H1 (cell line): Measurements from ENCODE around the gene RCE1. TPM values are rescaled to one million over a fixed set of nuclear protein-coding genes. Genes with fewer than 3 reads are reported as not detected.

Source experiments
- CTCF ChIA-PET: fragments of 300-600 bp; sonication (Branson Sonifier 250); formaldehyde crosslinking; loops from one replicate; lab custom pipeline; 2021; ENCODE audit not compliant: partially characterized antibody; lab: Charles Lee
- POLR2A ChIA-PET: fragments of 300-600 bp; sonication (Branson Sonifier 250); formaldehyde crosslinking; loops from one replicate; lab custom pipeline; 2021; ENCODE audit warnings: inconsistent platforms; ENCODE audit not compliant: partially characterized antibody; lab: Charles Lee
- DNase-seq, 2 experiments: peaks; one replicate each; pipeline versions ENCODE4 v3.0.0 to v3.0.0-alpha.2; 2010 to 2022; ENCODE audit warnings: low spot score in 2 of 2, low read depth in 1 of 2, mixed read lengths in 1 of 2
- FAIRE-seq: peaks from 2 replicates; lab custom pipeline; 2011; peaks lifted over from hg19 to GRCh38; lab: Jason Lieb, UNC
- H2AFZ ChIP-seq: 2 replicates; pipeline ENCODE4 v1.8.1; 2012; ENCODE audit warnings: low read length, inconsistent platforms
- H2AK5ac ChIP-seq: 2 replicates; pipeline ENCODE4 v1.6.1; 2013; ENCODE audit warnings: low read depth, low read length
- H2BK120ac ChIP-seq: replicated peaks from 2 replicates; pipeline ENCODE3; 2013; ENCODE audit warnings: low read depth, low read length, inconsistent platforms
- H2BK12ac ChIP-seq: 2 replicates; pipeline ENCODE4 v1.6.1; 2013; ENCODE audit warnings: low read depth, low read length
- H2BK15ac ChIP-seq: 2 replicates; pipeline ENCODE4 v1.6.1; 2013; ENCODE audit warnings: low read length
- H2BK20ac ChIP-seq: 2 replicates; pipeline ENCODE4 v1.6.1; 2013; ENCODE audit warnings: low read length
- H2BK5ac ChIP-seq: 2 replicates; pipeline ENCODE4 v1.6.1; 2013; ENCODE audit warnings: low read depth, low read length
- H3K14ac ChIP-seq: 2 replicates; pipeline ENCODE4 v1.6.1; 2013; ENCODE audit warnings: inconsistent platforms; ENCODE audit not compliant: insufficient read length
- H3K18ac ChIP-seq: 2 replicates; pipeline ENCODE4 v1.6.1; 2013; ENCODE audit warnings: low read length; ENCODE audit errors: extremely low read depth
- H3K23ac ChIP-seq: 2 replicates; pipeline ENCODE4 v1.6.1; 2013; ENCODE audit warnings: inconsistent platforms; ENCODE audit not compliant: insufficient read length
- H3K23me2 ChIP-seq: 2 replicates; pipeline ENCODE4 v1.6.1; 2013; ENCODE audit warnings: low read depth, low read length
- H3K27ac ChIP-seq: 2 replicates; pipeline ENCODE4 v1.6.1; 2011; ENCODE audit warnings: low read depth, low read length, inconsistent platforms
- H3K27me3 ChIP-seq, 4 experiments: replicated peaks in 1 of 4; 1 replicate in 1 of 4; 2 replicates in 3 of 4; pipeline versions ENCODE4 v1.6.1 to v1.8.1; 2011 to 2013; ENCODE audit warnings: low read length in 3 of 4, mild to moderate bottlenecking in 3 of 4, inconsistent platforms in 2 of 4, mixed read lengths in 2 of 4, moderate library complexity in 1 of 4; ENCODE audit not compliant: control insufficient read depth in 3 of 4, insufficient read depth in 3 of 4; ENCODE audit errors: extremely low read depth in 1 of 4
- H3K36me3 ChIP-seq, 4 experiments: 2 replicates each; pipeline versions ENCODE4 v1.6.1 to v1.8.1; 2011 to 2013; ENCODE audit warnings: mild to moderate bottlenecking in 4 of 4, low read length in 3 of 4, moderate library complexity in 2 of 4, control low read depth in 1 of 4, inconsistent platforms in 1 of 4; ENCODE audit not compliant: insufficient read depth in 4 of 4, control insufficient read depth in 2 of 4
- H3K4ac ChIP-seq: replicated peaks from 2 replicates; pipeline ENCODE3; 2013; ENCODE audit warnings: low read length, low read depth, mixed read lengths, inconsistent platforms; ENCODE audit not compliant: insufficient read length
- H3K4me1 ChIP-seq, 4 experiments: replicated peaks in 1 of 4; 1 replicate in 1 of 4; 2 replicates in 3 of 4; pipeline versions ENCODE4 v1.6.1 to v1.8.1; 2011 to 2013; ENCODE audit warnings: low read length in 3 of 4, inconsistent platforms in 2 of 4, mixed read lengths in 1 of 4; ENCODE audit not compliant: insufficient read depth in 4 of 4, control insufficient read depth in 3 of 4
- H3K4me2 ChIP-seq, 2 experiments: 2 replicates each; pipeline versions ENCODE4 v1.6.1 to v1.8.1; 2011 to 2013; ENCODE audit warnings: low read depth in 2 of 2, low read length in 2 of 2, control low read depth in 1 of 2, inconsistent platforms in 1 of 2, mild to moderate bottlenecking in 1 of 2; ENCODE audit not compliant: insufficient read depth in 1 of 2
- H3K4me3 ChIP-seq, 4 experiments: fragments of 200-600, 300-600 bp in 1 of 4; sonication (generic), shearing (Covaris generic), sonication (Bioruptor Twin) in 1 of 4; 2 replicates each; pipeline versions ENCODE4 v1.5.1 to v1.8.1; 2011 to 2016; ENCODE audit warnings: low read length in 4 of 4, low read depth in 3 of 4, control low read depth in 2 of 4, inconsistent platforms in 2 of 4, mild to moderate bottlenecking in 2 of 4, mixed read lengths in 1 of 4, moderate library complexity in 1 of 4; ENCODE audit not compliant: insufficient read depth in 2 of 4; ENCODE audit errors: extremely low read depth in 1 of 4
- H3K56ac ChIP-seq: replicated peaks from 2 replicates; pipeline ENCODE3; 2013; ENCODE audit warnings: low read depth, mild to moderate bottlenecking, mixed read lengths, low read length, inconsistent platforms; ENCODE audit not compliant: insufficient read length
- H3K79me1 ChIP-seq: 2 replicates; pipeline ENCODE4 v1.6.1; 2013; ENCODE audit warnings: low read depth, low read length, control low read depth
- H3K79me2 ChIP-seq, 2 experiments: 2 replicates each; pipeline versions ENCODE4 v1.6.1 to v1.8.1; 2012 to 2013; ENCODE audit warnings: low read length in 2 of 2, mild to moderate bottlenecking in 2 of 2, inconsistent platforms in 1 of 2; ENCODE audit not compliant: insufficient read depth in 2 of 2, control insufficient read depth in 1 of 2
- H3K9ac ChIP-seq, 4 experiments: replicated peaks in 1 of 4; 1 replicate in 1 of 4; 2 replicates in 3 of 4; pipeline versions ENCODE4 v1.6.1 to v1.8.1; 2011 to 2013; ENCODE audit warnings: low read depth in 3 of 4, low read length in 3 of 4, control low read depth in 2 of 4, mild to moderate bottlenecking in 2 of 4, moderate library complexity in 2 of 4, inconsistent platforms in 1 of 4; ENCODE audit errors: extremely low read depth in 1 of 4
- H3K9me3 ChIP-seq, 2 experiments: 2 replicates each; pipeline versions ENCODE4 v1.6.1 to v1.8.1; 2012 to 2013; ENCODE audit warnings: mild to moderate bottlenecking in 2 of 2, moderate library complexity in 2 of 2, control low read depth in 1 of 2, inconsistent platforms in 1 of 2, low read depth in 1 of 2, low read length in 1 of 2, mixed read lengths in 1 of 2; ENCODE audit not compliant: insufficient read depth in 2 of 2
- H4K20me1 ChIP-seq, 2 experiments: replicated peaks in 1 of 2; 2 replicates each; pipeline versions ENCODE3 to v1.8.1; 2011 to 2013; ENCODE audit warnings: inconsistent platforms in 2 of 2, low read length in 2 of 2, mild to moderate bottlenecking in 1 of 2; ENCODE audit not compliant: insufficient read depth in 2 of 2, control insufficient read depth in 1 of 2
- H4K5ac ChIP-seq: 2 replicates; pipeline ENCODE4 v1.6.1; 2013; ENCODE audit warnings: low read length, low read depth, mixed read lengths, inconsistent platforms; ENCODE audit not compliant: insufficient read length
- H4K8ac ChIP-seq: 2 replicates; pipeline ENCODE4 v1.8.0; 2013; ENCODE audit warnings: mild to moderate bottlenecking, moderate library complexity, low read length, inconsistent platforms; ENCODE audit not compliant: insufficient read depth; ENCODE audit errors: extremely low read depth
- H4K91ac ChIP-seq: replicated peaks from 2 replicates; pipeline ENCODE3; 2013; ENCODE audit warnings: low read length, mixed read lengths, inconsistent platforms; ENCODE audit not compliant: insufficient read length
- KDM5A ChIP-seq: fragments of 200-600 bp; IDR thresholded peaks from 2 replicates; pipeline ENCODE4 v1.7.1; 2012; ENCODE audit warnings: mild to moderate bottlenecking, low read length, inconsistent platforms, mixed read lengths
- RFX5 ChIP-seq: IDR thresholded peaks from 2 replicates; pipeline ENCODE4 v1.6.1; 2011; ENCODE audit warnings: low read depth, low read length, improper control_type of control experiment, borderline replicate concordance
- SIRT6 ChIP-seq: IDR thresholded peaks from one replicate; pipeline ENCODE4 v1.7.1; 2012; ENCODE audit warnings: low read length, inconsistent platforms
- USF2 ChIP-seq: IDR thresholded peaks from 2 replicates; pipeline ENCODE4 v1.6.1; 2011; ENCODE audit warnings: low read length, improper control_type of control experiment
- WGBS, 2 experiments: shearing (Covaris generic) in 1 of 2; methylation state at CpG; one replicate each; pipeline versions ENCODE4 v1.1.6 to v1.1.7; 2013 to 2015; ENCODE audit warnings: low lambda C conversion rate in 2 of 2, mixed read lengths in 2 of 2, inconsistent platforms in 1 of 2, low coverage in 1 of 2, missing lambda C conversion rate in 1 of 2; ENCODE audit not compliant: insufficient replicate concordance in 2 of 2, insufficient coverage in 1 of 2, insufficient read length in 1 of 2; ENCODE audit errors: extremely low coverage in 1 of 2, missing lambda C conversion rate in 1 of 2; 5-methylcytosine and 5-hydroxymethylcytosine counted together
- polyA plus RNA-seq, 7 experiments: library from polyadenylated mRNA; depleted of rRNA in 3 of 7; stranded (reverse) in 5 of 7; unstranded in 2 of 7; fragments of >200 nt in 5 of 7; fragments of 200-250 nt in 2 of 7; gene quantifications; 1 replicate in 5 of 7; 2 replicates in 1 of 7; 4 replicates in 1 of 7; pipeline versions ENCODE4 v1.2.1 to v1.2.3, GENCODE V29; 2011 to 2013; ENCODE audit warnings: missing spikeins in 2 of 7, mixed read lengths in 2 of 7
- total RNA-seq: library from RNA; stranded (reverse); fragmentation: NEBNext Ultra II Directional; extraction: Animal tissue kit (Norgen Biotek cat#: 25700); gene quantifications from 2 replicates; pipeline ENCODE4 v1.2.1, GENCODE V29; 2021

RCE1 gene
- total and polyA plus RNA-seq, 2 of the 8 experiments (the other 6 are each of a cell fraction or from before 2014, with no cell fraction given): 35.8 to 84.8 TPM

- Histone ChIP-seq H3K18ac (no peak overlapping the region), H3K56ac (no peak overlapping the region), H3K4me2 (peak overlapping the region; percentile 93 to 94), H4K20me1 (peaks cover 4 to 13% of the 10 kb centered on the region in 2 experiments), H3K9me3 (no peaks in the 10 kb centered on the region), H4K91ac (no peak overlapping the region), H2BK120ac (no peak overlapping the region), H4K5ac (no peak overlapping the region), H4K8ac (no peak overlapping the region), H2AFZ (no peak overlapping the region), H3K23ac (no peak overlapping the region), H3K4ac (no peak overlapping the region), H2AK5ac (no peak overlapping the region), H2BK15ac (no peak overlapping the region), H3K27ac (no peak overlapping the region), H3K23me2 (peaks cover 9% of the 10 kb centered on the region), H3K36me3 (peaks cover 6 to 29% (median 16%) of the 10 kb centered on the region in 4 experiments), H2BK5ac (no peak overlapping the region), H3K27me3 (no peaks in the 10 kb centered on the region), H2BK20ac (no peak overlapping the region), H3K4me3 (peak overlapping the region; percentile 79 to 92 (median 90); a peak in 5 of 8 replicates), H3K14ac (no peak overlapping the region), H3K4me1 (peaks cover 0 to 11% (median 3%) of the 10 kb centered on the region in 4 experiments; a peak in 4 of 7 replicates), H3K9ac (peak overlapping the region in 1 of 4 experiments; percentile 90; a peak in 2 of 7 replicates), H3K79me1 (peaks cover 18% of the 10 kb centered on the region), H2BK12ac (no peak overlapping the region), H3K79me2 (peaks cover 0 to 26% of the 10 kb centered on the region in 2 experiments; a peak in 3 of 4 replicates)
- no peak for FAIRE-seq
- POLR2A ChIA-PET: interaction anchor here (0.9 to 4.2 kb wide), 11 partner anchors 9 to 298 kb away, joined by 3 to 53 read pairs (median 4); partner anchors contain the start of genes ACTN3, C11orf86, RBM14 and ZDHHC24
- CTCF ChIA-PET: interaction anchor here (0.8 to 7.1 kb wide), 12 partner anchors 9 to 167 kb away, joined by 3 to 57 read pairs (median 4); partner anchors contain the start of genes C11orf86 and RBM4B
- DNase-seq: no peak
- WGBS, 2 experiments: 93% methylated on average over 12 of the region's 12 CpGs; no CpG with 5 or more reads in 1 of the 2 experiments
- TF ChIP-seq KDM5A: no peak
- no peak for TF ChIP-seq RFX5
- TF ChIP-seq SIRT6: no peak
- TF ChIP-seq USF2: no peak
Measured at GRCh38 chr11:66844496-66845142, 1.4 kb downstream of the RCE1 start.
